H1 (cell line): ENCODE data around the gene ITGA4. TPM values are rescaled to one million over a fixed set of nuclear protein-coding genes. Genes with fewer than 3 reads are reported as not detected.

Source experiments
- CTCF ChIA-PET: fragments of 300-600 bp; sonication (Branson Sonifier 250); formaldehyde crosslinking; loops from one replicate; lab custom pipeline; 2021; ENCODE audit not compliant: partially characterized antibody; lab: Charles Lee
- POLR2A ChIA-PET: fragments of 300-600 bp; sonication (Branson Sonifier 250); formaldehyde crosslinking; loops from one replicate; lab custom pipeline; 2021; ENCODE audit warnings: inconsistent platforms; ENCODE audit not compliant: partially characterized antibody; lab: Charles Lee
- DNase-seq, 2 experiments: peaks; one replicate each; pipeline versions ENCODE4 v3.0.0 to v3.0.0-alpha.2; 2010 to 2022; ENCODE audit warnings: low spot score in 2 of 2, low read depth in 1 of 2, mixed read lengths in 1 of 2
- FAIRE-seq: peaks from 2 replicates; lab custom pipeline; 2011; peaks lifted over from hg19 to GRCh38; lab: Jason Lieb, UNC
- H2AFZ ChIP-seq: 2 replicates; pipeline ENCODE4 v1.8.1; 2012; ENCODE audit warnings: low read length, inconsistent platforms
- H2AK5ac ChIP-seq: 2 replicates; pipeline ENCODE4 v1.6.1; 2013; ENCODE audit warnings: low read depth, low read length
- H2BK120ac ChIP-seq: replicated peaks from 2 replicates; pipeline ENCODE3; 2013; ENCODE audit warnings: low read depth, low read length, inconsistent platforms
- H2BK12ac ChIP-seq: 2 replicates; pipeline ENCODE4 v1.6.1; 2013; ENCODE audit warnings: low read depth, low read length
- H2BK15ac ChIP-seq: 2 replicates; pipeline ENCODE4 v1.6.1; 2013; ENCODE audit warnings: low read length
- H2BK20ac ChIP-seq: 2 replicates; pipeline ENCODE4 v1.6.1; 2013; ENCODE audit warnings: low read length
- H2BK5ac ChIP-seq: 2 replicates; pipeline ENCODE4 v1.6.1; 2013; ENCODE audit warnings: low read depth, low read length
- H3K14ac ChIP-seq: 2 replicates; pipeline ENCODE4 v1.6.1; 2013; ENCODE audit warnings: inconsistent platforms; ENCODE audit not compliant: insufficient read length
- H3K18ac ChIP-seq: 2 replicates; pipeline ENCODE4 v1.6.1; 2013; ENCODE audit warnings: low read length; ENCODE audit errors: extremely low read depth
- H3K23ac ChIP-seq: 2 replicates; pipeline ENCODE4 v1.6.1; 2013; ENCODE audit warnings: inconsistent platforms; ENCODE audit not compliant: insufficient read length
- H3K23me2 ChIP-seq: 2 replicates; pipeline ENCODE4 v1.6.1; 2013; ENCODE audit warnings: low read depth, low read length
- H3K27ac ChIP-seq: 2 replicates; pipeline ENCODE4 v1.6.1; 2011; ENCODE audit warnings: low read depth, low read length, inconsistent platforms
- H3K27me3 ChIP-seq, 4 experiments: replicated peaks in 1 of 4; 1 replicate in 1 of 4; 2 replicates in 3 of 4; pipeline versions ENCODE4 v1.6.1 to v1.8.1; 2011 to 2013; ENCODE audit warnings: low read length in 3 of 4, mild to moderate bottlenecking in 3 of 4, inconsistent platforms in 2 of 4, mixed read lengths in 2 of 4, moderate library complexity in 1 of 4; ENCODE audit not compliant: control insufficient read depth in 3 of 4, insufficient read depth in 3 of 4; ENCODE audit errors: extremely low read depth in 1 of 4
- H3K36me3 ChIP-seq, 4 experiments: 2 replicates each; pipeline versions ENCODE4 v1.6.1 to v1.8.1; 2011 to 2013; ENCODE audit warnings: mild to moderate bottlenecking in 4 of 4, low read length in 3 of 4, moderate library complexity in 2 of 4, control low read depth in 1 of 4, inconsistent platforms in 1 of 4; ENCODE audit not compliant: insufficient read depth in 4 of 4, control insufficient read depth in 2 of 4
- H3K4ac ChIP-seq: replicated peaks from 2 replicates; pipeline ENCODE3; 2013; ENCODE audit warnings: low read length, low read depth, mixed read lengths, inconsistent platforms; ENCODE audit not compliant: insufficient read length
- H3K4me1 ChIP-seq, 4 experiments: replicated peaks in 1 of 4; 1 replicate in 1 of 4; 2 replicates in 3 of 4; pipeline versions ENCODE4 v1.6.1 to v1.8.1; 2011 to 2013; ENCODE audit warnings: low read length in 3 of 4, inconsistent platforms in 2 of 4, mixed read lengths in 1 of 4; ENCODE audit not compliant: insufficient read depth in 4 of 4, control insufficient read depth in 3 of 4
- H3K4me2 ChIP-seq, 2 experiments: 2 replicates each; pipeline versions ENCODE4 v1.6.1 to v1.8.1; 2011 to 2013; ENCODE audit warnings: low read depth in 2 of 2, low read length in 2 of 2, control low read depth in 1 of 2, inconsistent platforms in 1 of 2, mild to moderate bottlenecking in 1 of 2; ENCODE audit not compliant: insufficient read depth in 1 of 2
- H3K4me3 ChIP-seq, 4 experiments: fragments of 200-600, 300-600 bp in 1 of 4; sonication (generic), shearing (Covaris generic), sonication (Bioruptor Twin) in 1 of 4; 2 replicates each; pipeline versions ENCODE4 v1.5.1 to v1.8.1; 2011 to 2016; ENCODE audit warnings: low read length in 4 of 4, low read depth in 3 of 4, control low read depth in 2 of 4, inconsistent platforms in 2 of 4, mild to moderate bottlenecking in 2 of 4, mixed read lengths in 1 of 4, moderate library complexity in 1 of 4; ENCODE audit not compliant: insufficient read depth in 2 of 4; ENCODE audit errors: extremely low read depth in 1 of 4
- H3K56ac ChIP-seq: replicated peaks from 2 replicates; pipeline ENCODE3; 2013; ENCODE audit warnings: low read depth, mild to moderate bottlenecking, mixed read lengths, low read length, inconsistent platforms; ENCODE audit not compliant: insufficient read length
- H3K79me1 ChIP-seq: 2 replicates; pipeline ENCODE4 v1.6.1; 2013; ENCODE audit warnings: low read depth, low read length, control low read depth
- H3K79me2 ChIP-seq, 2 experiments: 2 replicates each; pipeline versions ENCODE4 v1.6.1 to v1.8.1; 2012 to 2013; ENCODE audit warnings: low read length in 2 of 2, mild to moderate bottlenecking in 2 of 2, inconsistent platforms in 1 of 2; ENCODE audit not compliant: insufficient read depth in 2 of 2, control insufficient read depth in 1 of 2
- H3K9ac ChIP-seq, 4 experiments: replicated peaks in 1 of 4; 1 replicate in 1 of 4; 2 replicates in 3 of 4; pipeline versions ENCODE4 v1.6.1 to v1.8.1; 2011 to 2013; ENCODE audit warnings: low read depth in 3 of 4, low read length in 3 of 4, control low read depth in 2 of 4, mild to moderate bottlenecking in 2 of 4, moderate library complexity in 2 of 4, inconsistent platforms in 1 of 4; ENCODE audit errors: extremely low read depth in 1 of 4
- H3K9me3 ChIP-seq, 2 experiments: 2 replicates each; pipeline versions ENCODE4 v1.6.1 to v1.8.1; 2012 to 2013; ENCODE audit warnings: mild to moderate bottlenecking in 2 of 2, moderate library complexity in 2 of 2, control low read depth in 1 of 2, inconsistent platforms in 1 of 2, low read depth in 1 of 2, low read length in 1 of 2, mixed read lengths in 1 of 2; ENCODE audit not compliant: insufficient read depth in 2 of 2
- H4K20me1 ChIP-seq, 2 experiments: replicated peaks in 1 of 2; 2 replicates each; pipeline versions ENCODE3 to v1.8.1; 2011 to 2013; ENCODE audit warnings: inconsistent platforms in 2 of 2, low read length in 2 of 2, mild to moderate bottlenecking in 1 of 2; ENCODE audit not compliant: insufficient read depth in 2 of 2, control insufficient read depth in 1 of 2
- H4K5ac ChIP-seq: 2 replicates; pipeline ENCODE4 v1.6.1; 2013; ENCODE audit warnings: low read length, low read depth, mixed read lengths, inconsistent platforms; ENCODE audit not compliant: insufficient read length
- H4K8ac ChIP-seq: 2 replicates; pipeline ENCODE4 v1.8.0; 2013; ENCODE audit warnings: mild to moderate bottlenecking, moderate library complexity, low read length, inconsistent platforms; ENCODE audit not compliant: insufficient read depth; ENCODE audit errors: extremely low read depth
- H4K91ac ChIP-seq: replicated peaks from 2 replicates; pipeline ENCODE3; 2013; ENCODE audit warnings: low read length, mixed read lengths, inconsistent platforms; ENCODE audit not compliant: insufficient read length
- EGR1 ChIP-seq: IDR thresholded peaks from 2 replicates; pipeline ENCODE4 v1.6.1; 2011; ENCODE audit warnings: low read depth, low read length, borderline replicate concordance
- EP300 ChIP-seq, 2 experiments: IDR thresholded peaks; 1 replicate in 1 of 2; 2 replicates in 1 of 2; pipeline ENCODE4 v1.6.1; 2011 to 2012; ENCODE audit warnings: low read depth in 2 of 2, low read length in 2 of 2, mild to moderate bottlenecking in 2 of 2, borderline replicate concordance in 1 of 2, inconsistent platforms in 1 of 2, moderate library complexity in 1 of 2
- EZH2 ChIP-seq: fragments of 200-600 bp; sonication (generic); IDR thresholded peaks from 2 replicates; pipeline ENCODE4 v1.7.1; 2012; ENCODE audit warnings: low read depth, mild to moderate bottlenecking, moderate library complexity, low read length, inconsistent platforms; ENCODE audit not compliant: severe bottlenecking
- RAD21 ChIP-seq, 2 experiments: IDR thresholded peaks in 1 of 2; conservative IDR thresholded peaks in 1 of 2; 2 replicates each; pipeline ENCODE4 v1.6.1; 2011; ENCODE audit warnings: low read depth in 2 of 2, low read length in 2 of 2, improper control_type of control experiment in 1 of 2, inconsistent platforms in 1 of 2, mild to moderate bottlenecking in 1 of 2, moderate library complexity in 1 of 2
- RXRA ChIP-seq: IDR thresholded peaks from 2 replicates; pipeline ENCODE4 v1.6.1; 2011; ENCODE audit warnings: low read depth, mild to moderate bottlenecking, low read length, moderate library complexity; ENCODE audit not compliant: insufficient read depth
- SIX5 ChIP-seq: IDR thresholded peaks from 2 replicates; pipeline ENCODE4 v1.6.1; 2011; ENCODE audit warnings: mild to moderate bottlenecking, low read depth, low read length
- SRF ChIP-seq: IDR thresholded peaks from 2 replicates; pipeline ENCODE4 v1.6.1; 2011; ENCODE audit warnings: mild to moderate bottlenecking, low read depth, low read length, moderate library complexity
- TAF7 ChIP-seq: optimal IDR thresholded peaks from 2 replicates; pipeline ENCODE3; 2011; ENCODE audit warnings: low read depth, mild to moderate bottlenecking, inconsistent platforms, low read length, moderate library complexity, borderline replicate concordance
- WGBS, 2 experiments: shearing (Covaris generic) in 1 of 2; methylation state at CpG; one replicate each; pipeline versions ENCODE4 v1.1.6 to v1.1.7; 2013 to 2015; ENCODE audit warnings: low lambda C conversion rate in 2 of 2, mixed read lengths in 2 of 2, inconsistent platforms in 1 of 2, low coverage in 1 of 2, missing lambda C conversion rate in 1 of 2; ENCODE audit not compliant: insufficient replicate concordance in 2 of 2, insufficient coverage in 1 of 2, insufficient read length in 1 of 2; ENCODE audit errors: extremely low coverage in 1 of 2, missing lambda C conversion rate in 1 of 2; 5-methylcytosine and 5-hydroxymethylcytosine counted together
- polyA plus RNA-seq, 7 experiments: library from polyadenylated mRNA; depleted of rRNA in 3 of 7; stranded (reverse) in 5 of 7; unstranded in 2 of 7; fragments of >200 nt in 5 of 7; fragments of 200-250 nt in 2 of 7; gene quantifications; 1 replicate in 5 of 7; 2 replicates in 1 of 7; 4 replicates in 1 of 7; pipeline versions ENCODE4 v1.2.1 to v1.2.3, GENCODE V29; 2011 to 2013; ENCODE audit warnings: missing spikeins in 2 of 7, mixed read lengths in 2 of 7
- total RNA-seq: library from RNA; stranded (reverse); fragmentation: NEBNext Ultra II Directional; extraction: Animal tissue kit (Norgen Biotek cat#: 25700); gene quantifications from 2 replicates; pipeline ENCODE4 v1.2.1, GENCODE V29; 2021
- TF ChIP-seq, protein P1 (sequence below): IDR thresholded peaks from 2 replicates; pipeline ENCODE4 v1.6.1; 2011; ENCODE audit warnings: low read depth, mild to moderate bottlenecking, low read length; ENCODE audit not compliant: insufficient read depth

The ITGA4 gene
- total and polyA plus RNA-seq, 2 of the 8 experiments (the other 6 are each of a cell fraction or from before 2014, with no cell fraction given) = 0.60 to 2.1 TPM

DNA sequence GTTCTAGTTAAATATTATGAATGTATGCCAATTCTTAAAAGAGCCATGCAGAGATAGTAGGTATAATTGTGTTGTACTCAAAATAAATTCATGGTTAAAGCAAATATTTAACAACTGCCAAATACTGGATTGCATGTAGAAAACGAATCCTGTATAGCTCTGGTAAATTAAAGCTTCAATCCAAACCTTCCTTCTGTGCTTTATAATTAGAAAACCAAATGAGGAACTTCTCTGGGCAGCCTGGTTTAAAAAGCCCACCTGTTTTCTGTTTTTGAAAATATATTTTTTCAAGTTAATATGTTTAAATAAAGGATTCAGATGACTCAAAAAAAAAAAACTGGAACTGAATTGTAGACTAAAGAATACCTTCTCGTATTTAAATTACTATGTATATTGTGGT is 48.3 kb upstream of the ITGA4 start:
- no peak overlapping the region for H2BK120ac ChIP-seq
- no peak overlapping the region for H4K5ac ChIP-seq
- no peak overlapping the region for H3K18ac ChIP-seq
- H2AK5ac ChIP-seq = no peak overlapping the region
- no peak overlapping the region for H2BK20ac ChIP-seq
- ChIA-PET POLR2A (no interaction called here), CTCF (no interaction called here)
- H3K4ac ChIP-seq = no peak overlapping the region
- no peak overlapping the region for H3K27ac ChIP-seq
- no peak overlapping the region for H2BK15ac ChIP-seq
- H3K79me2 ChIP-seq = no peaks in the 10 kb centered on the region
- no peaks in the 10 kb centered on the region for H3K9me3 ChIP-seq
- no peaks in the 10 kb centered on the region for H3K23me2 ChIP-seq
- 86% methylated on average over 2 of the region's 2 CpGs; no CpG with 5 or more reads in 1 of the 2 experiments for WGBS, 2 experiments
- H3K27me3 ChIP-seq = no peaks in the 10 kb centered on the region
- FAIRE-seq (no peak), DNase-seq (no peak)
- TF ChIP-seq SIX5 (no peak), EGR1 (no peak), RAD21 (IDR thresholded peaks at IDR 0.05 in 1 of 2, conservative IDR thresholded peaks at IDR 0.05 in 1 of 2; ENCODE audit: low read depth in 2 of 2, low read length in 2 of 2) (no peak), EP300 (IDR thresholded peaks at IDR 0.05; ENCODE audit: borderline replicate concordance in 1 of 2, low read depth in 2 of 2, low read length in 2 of 2) (no peak), SRF (no peak), EZH2 (no peak), TAF7 (no peak), RXRA (no peak)
- TF ChIP-seq, protein P1, sequence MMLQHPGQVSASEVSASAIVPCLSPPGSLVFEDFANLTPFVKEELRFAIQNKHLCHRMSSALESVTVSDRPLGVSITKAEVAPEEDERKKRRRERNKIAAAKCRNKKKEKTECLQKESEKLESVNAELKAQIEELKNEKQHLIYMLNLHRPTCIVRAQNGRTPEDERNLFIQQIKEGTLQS = no peak
- H3K4me3 ChIP-seq = no peak overlapping the region
- no peak overlapping the region for H4K8ac ChIP-seq
- H2BK5ac ChIP-seq = no peak overlapping the region
- no peak overlapping the region for H2BK12ac ChIP-seq
- no peak overlapping the region for H3K23ac ChIP-seq
- no peak overlapping the region for H3K14ac ChIP-seq
- no peaks in the 10 kb centered on the region for H4K20me1 ChIP-seq
- no peaks in the 10 kb centered on the region for H3K79me1 ChIP-seq
- H3K36me3 ChIP-seq = no peaks in the 10 kb centered on the region
- no peak overlapping the region for H3K56ac ChIP-seq
- no peak overlapping the region for H2AFZ ChIP-seq
- no peak overlapping the region for H3K9ac ChIP-seq
- H3K4me1 ChIP-seq = peaks cover 0 to 11% (median 7%) of the 10 kb centered on the region in 4 experiments; a peak in 5 of 7 replicates
- no peak overlapping the region for H3K4me2 ChIP-seq
- H4K91ac ChIP-seq = no peak overlapping the region
